ENCODE measurements around the gene ZBTB5.

DNA sequence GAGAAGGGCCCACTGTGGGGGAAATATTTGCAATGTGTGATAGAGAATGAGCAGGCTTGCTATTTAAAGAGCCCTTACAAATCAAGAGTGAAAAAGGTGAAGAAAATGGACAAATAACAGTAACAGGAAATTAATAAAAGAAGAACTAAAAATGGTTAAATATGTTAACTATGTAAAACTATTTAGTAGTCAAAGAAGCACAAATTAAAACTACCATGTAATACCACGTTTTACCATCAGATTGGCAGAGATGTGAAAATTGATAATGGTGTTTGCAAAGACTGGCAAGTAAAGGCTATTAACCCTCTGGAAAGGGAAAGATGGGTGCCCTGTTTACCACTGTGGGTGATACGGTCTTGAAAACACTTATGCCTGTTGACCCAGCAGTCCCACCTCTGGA is 65.9 kb downstream of the ZBTB5 start:
- no peak for TF ChIP-seq CTCF (conservative IDR thresholded peaks at IDR 0.05; ENCODE audit: low read depth, low read length)
- no peak for TF ChIP-seq EZH2 (IDR thresholded peaks at IDR 0.05; ENCODE audit: low read length, unreplicated experiment)

All from PC-3 (cell line).